Muscle of back (tissue), 13 donors: Measurements from ENCODE around the gene MPPED2. TPM values are rescaled to one million over a fixed set of nuclear protein-coding genes. Genes with fewer than 3 reads are reported as not detected.

Source experiments
- DNase-seq, 3 donors: peaks; one replicate each; pipeline versions ENCODE4 v3.0.0 to v3.0.0-alpha.2; 2013
- long read RNA-seq, 9 donors: transcript quantifications; one replicate each; lab custom pipeline, GENCODE V29; 2026
- polyA plus RNA-seq, 10 donors: library from polyadenylated mRNA; unstranded; fragments of 120-200 nt; gene quantifications; one replicate each; pipeline ENCODE4 v1.2.1, GENCODE V29; 2013; ENCODE audit not compliant: insufficient read length in 10 of 10

Gene MPPED2
- 1 to 10 TPM; 4.1 to 10.0 (median 7.9) TPM for polyA plus RNA-seq
- long read RNA-seq, donor 1, result 0 reads
- long read RNA-seq, donor 2, full-length matches to known transcripts, result 1 of 1 reads
- long read RNA-seq, donor 2, partial matches to known transcripts, result 0 of 1 reads
- long read RNA-seq, donor 2, other reads (novel, unspliced or antisense), result 0 of 1 reads
- long read RNA-seq, donor 3, result 0 reads
- long read RNA-seq, donor 4, result 0 reads
- long read RNA-seq, donor 5, result 0 reads
- long read RNA-seq, donor 6, result 0 reads
- long read RNA-seq, donor 7, result 0 reads
- long read RNA-seq, donor 8, result 0 reads
- long read RNA-seq, donor 9, result 0 reads

- peak in 2 of 3 donors; percentile 55 to 86 for DNase-seq
These were observed at the start of gene MPPED2 for GRCh38 chr11:30586251-30587144. Gene MPPED2, minus strand, starts transcription at chr11:30586353. Its CDS starts 5,980 bp downstream, at chr11:30580373.

- DNase-seq, result peak; percentile 24 to 45 (median 42)
These were observed 49.3 kb upstream of the MPPED2 start for GRCh38 chr11:30635401-30635989.

- DNase-seq, result no peak
These were observed 45.0 kb upstream of the MPPED2 start for GRCh38 chr11:30631148-30631547.

GRCh38 chr11:30619767-30620166 is 33.6 kb upstream of the MPPED2 start:
- DNase-seq, result no peak

GRCh38 chr11:30617762-30618161 is 31.6 kb upstream of the MPPED2 start:
- DNase-seq, result no peak

GRCh38 chr11:30610628-30611027 is 24.5 kb upstream of the MPPED2 start:
- no peak for DNase-seq

- no peak for DNase-seq
These were observed 22.4 kb upstream of the MPPED2 start for GRCh38 chr11:30608534-30608933.

GRCh38 chr11:30605036-30605605 is 19.0 kb upstream of the MPPED2 start:
- no peak for DNase-seq

GRCh38 chr11:30603357-30603756 is 17.2 kb upstream of the MPPED2 start:
- DNase-seq, result no peak

GRCh38 chr11:30596832-30597231 is 10.7 kb upstream of the MPPED2 start:
- DNase-seq, result no peak

GRCh38 chr11:30595934-30596333 is 9.8 kb upstream of the MPPED2 start:
- DNase-seq, result no peak

- peak in 2 of 3 donors; percentile 47 to 63 for DNase-seq
These were observed 8.7 kb upstream of the MPPED2 start for GRCh38 chr11:30594646-30595411.

GRCh38 chr11:30587269-30587812 is 1.2 kb upstream of the MPPED2 start:
- DNase-seq, result no peak

- DNase-seq, result peak in 2 of 3 donors; percentile 43 to 74
These were observed 282 bp downstream of the MPPED2 start for GRCh38 chr11:30585892-30586250.

- peak in 2 of 3 donors; percentile 42 to 67 for DNase-seq
These were observed 845 bp downstream of the MPPED2 start for GRCh38 chr11:30585125-30585891.

GRCh38 chr11:30583476-30584280 is 2.5 kb downstream of the MPPED2 start:
- peak in 2 of 3 donors; percentile 54 to 74 for DNase-seq

- DNase-seq, result no peak
These were observed 3.4 kb downstream of the MPPED2 start for GRCh38 chr11:30582726-30583125.

GRCh38 chr11:30581675-30582074 is 4.5 kb downstream of the MPPED2 start:
- DNase-seq, result no peak

GRCh38 chr11:30580573-30580972 is 5.6 kb downstream of the MPPED2 start:
- DNase-seq, result no peak
